H1 (cell line): ENCODE results near the gene TIMM29. TPM values are rescaled to one million over a fixed set of nuclear protein-coding genes. Genes with fewer than 3 reads are reported as not detected.

Source experiments
- ASH2L ChIP-seq: fragments of 200-600, 300-600 bp; sonication (generic); IDR thresholded peaks from one replicate; pipeline ENCODE4 v1.7.1; 2017; ENCODE audit warnings: low read length
- CHD2 ChIP-seq: IDR thresholded peaks from 2 replicates; pipeline ENCODE4 v1.6.1; 2012; ENCODE audit warnings: low read length, improper control_type of control experiment
- GABPA ChIP-seq: IDR thresholded peaks from 2 replicates; pipeline ENCODE4 v1.6.1; 2011; ENCODE audit warnings: mild to moderate bottlenecking, low read length, moderate library complexity, borderline replicate concordance; ENCODE audit not compliant: insufficient read depth
- JUN ChIP-seq: IDR thresholded peaks from 2 replicates; pipeline ENCODE4 v1.6.1; 2011; ENCODE audit warnings: low read depth, mild to moderate bottlenecking, improper control_type of control experiment, low read length
- MAX ChIP-seq: IDR thresholded peaks from 2 replicates; pipeline ENCODE4 v1.6.1; 2012; ENCODE audit warnings: inconsistent platforms
- NANOG ChIP-seq: IDR thresholded peaks from 2 replicates; pipeline ENCODE4 v1.6.1; 2011; ENCODE audit warnings: low read length, low read depth, mild to moderate bottlenecking, inconsistent platforms; ENCODE audit not compliant: insufficient read depth, poor library complexity, severe bottlenecking
- SIN3A ChIP-seq, 2 experiments: IDR thresholded peaks in 1 of 2; conservative IDR thresholded peaks in 1 of 2; 2 replicates each; pipeline ENCODE4 v1.6.1; 2011 to 2012; ENCODE audit warnings: low read length in 2 of 2, improper control_type of control experiment in 1 of 2, low read depth in 1 of 2, mild to moderate bottlenecking in 1 of 2
- TAF7 ChIP-seq: optimal IDR thresholded peaks from 2 replicates; pipeline ENCODE3; 2011; ENCODE audit warnings: low read depth, mild to moderate bottlenecking, inconsistent platforms, low read length, moderate library complexity, borderline replicate concordance
- TBP ChIP-seq: IDR thresholded peaks from 2 replicates; pipeline ENCODE4 v1.6.1; 2011; ENCODE audit warnings: low read depth, low read length, improper control_type of control experiment
- polyA plus RNA-seq, 7 experiments: library from polyadenylated mRNA; depleted of rRNA in 3 of 7; stranded (reverse) in 5 of 7; unstranded in 2 of 7; fragments of >200 nt in 5 of 7; fragments of 200-250 nt in 2 of 7; gene quantifications; 1 replicate in 5 of 7; 2 replicates in 1 of 7; 4 replicates in 1 of 7; pipeline versions ENCODE4 v1.2.1 to v1.2.3, GENCODE V29; 2011 to 2013; ENCODE audit warnings: missing spikeins in 2 of 7, mixed read lengths in 2 of 7
- total RNA-seq: library from RNA; stranded (reverse); fragmentation: NEBNext Ultra II Directional; extraction: Animal tissue kit (Norgen Biotek cat#: 25700); gene quantifications from 2 replicates; pipeline ENCODE4 v1.2.1, GENCODE V29; 2021
- TF ChIP-seq, protein P1 (sequence below): fragments of 300-600 bp; sonication (generic); IDR thresholded peaks from 2 replicates; pipeline ENCODE4 v1.7.1; 2012; ENCODE audit warnings: low read length, moderate library complexity, mild to moderate bottlenecking, inconsistent platforms; ENCODE audit not compliant: insufficient replicate concordance

Gene TIMM29
- total and polyA plus RNA-seq, 2 of the 8 experiments (the other 6 are each of a cell fraction or from before 2014, with no cell fraction given): 15.9 to 24.0 TPM

DNA sequence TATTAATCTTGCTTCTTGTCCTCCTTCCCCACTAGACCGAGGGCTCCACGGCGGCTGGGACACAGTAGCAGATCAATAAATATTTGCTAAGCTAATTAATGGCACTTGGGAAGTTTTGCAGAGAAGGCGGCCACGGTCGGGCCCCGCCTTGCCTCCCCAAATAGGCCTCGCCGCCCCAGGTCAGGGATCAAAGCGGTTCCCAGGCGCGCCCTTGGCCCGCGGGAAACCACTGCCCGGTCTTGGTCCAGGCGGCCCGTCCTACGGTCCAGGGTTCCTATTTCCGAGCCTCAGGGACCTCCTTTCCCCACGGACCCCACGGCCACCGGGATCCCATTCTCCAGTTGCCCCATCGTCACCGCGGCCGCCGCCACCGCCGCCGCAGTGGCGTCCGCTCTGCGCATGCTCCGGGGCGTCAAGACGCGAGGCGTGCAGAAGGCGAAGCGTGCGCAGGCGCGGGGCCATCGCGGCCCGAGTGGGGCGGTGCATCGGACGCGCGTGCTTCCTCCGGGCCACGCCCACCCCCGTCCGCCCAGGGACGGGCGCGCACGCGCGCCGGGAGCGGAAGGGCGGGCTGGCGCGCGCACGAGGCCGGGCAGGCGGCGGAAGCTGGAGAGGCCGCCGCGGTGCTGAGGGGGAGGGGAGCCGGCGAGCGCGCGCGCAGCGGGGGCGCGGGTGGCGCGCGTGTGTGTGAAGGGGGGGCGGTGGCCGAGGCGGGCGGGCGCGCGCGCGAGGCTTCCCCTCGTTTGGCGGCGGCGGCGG lies 31.9 kb downstream of the TIMM29 start, which contains the start of gene SMARCA4 (continued):
- TF ChIP-seq, protein P1, sequence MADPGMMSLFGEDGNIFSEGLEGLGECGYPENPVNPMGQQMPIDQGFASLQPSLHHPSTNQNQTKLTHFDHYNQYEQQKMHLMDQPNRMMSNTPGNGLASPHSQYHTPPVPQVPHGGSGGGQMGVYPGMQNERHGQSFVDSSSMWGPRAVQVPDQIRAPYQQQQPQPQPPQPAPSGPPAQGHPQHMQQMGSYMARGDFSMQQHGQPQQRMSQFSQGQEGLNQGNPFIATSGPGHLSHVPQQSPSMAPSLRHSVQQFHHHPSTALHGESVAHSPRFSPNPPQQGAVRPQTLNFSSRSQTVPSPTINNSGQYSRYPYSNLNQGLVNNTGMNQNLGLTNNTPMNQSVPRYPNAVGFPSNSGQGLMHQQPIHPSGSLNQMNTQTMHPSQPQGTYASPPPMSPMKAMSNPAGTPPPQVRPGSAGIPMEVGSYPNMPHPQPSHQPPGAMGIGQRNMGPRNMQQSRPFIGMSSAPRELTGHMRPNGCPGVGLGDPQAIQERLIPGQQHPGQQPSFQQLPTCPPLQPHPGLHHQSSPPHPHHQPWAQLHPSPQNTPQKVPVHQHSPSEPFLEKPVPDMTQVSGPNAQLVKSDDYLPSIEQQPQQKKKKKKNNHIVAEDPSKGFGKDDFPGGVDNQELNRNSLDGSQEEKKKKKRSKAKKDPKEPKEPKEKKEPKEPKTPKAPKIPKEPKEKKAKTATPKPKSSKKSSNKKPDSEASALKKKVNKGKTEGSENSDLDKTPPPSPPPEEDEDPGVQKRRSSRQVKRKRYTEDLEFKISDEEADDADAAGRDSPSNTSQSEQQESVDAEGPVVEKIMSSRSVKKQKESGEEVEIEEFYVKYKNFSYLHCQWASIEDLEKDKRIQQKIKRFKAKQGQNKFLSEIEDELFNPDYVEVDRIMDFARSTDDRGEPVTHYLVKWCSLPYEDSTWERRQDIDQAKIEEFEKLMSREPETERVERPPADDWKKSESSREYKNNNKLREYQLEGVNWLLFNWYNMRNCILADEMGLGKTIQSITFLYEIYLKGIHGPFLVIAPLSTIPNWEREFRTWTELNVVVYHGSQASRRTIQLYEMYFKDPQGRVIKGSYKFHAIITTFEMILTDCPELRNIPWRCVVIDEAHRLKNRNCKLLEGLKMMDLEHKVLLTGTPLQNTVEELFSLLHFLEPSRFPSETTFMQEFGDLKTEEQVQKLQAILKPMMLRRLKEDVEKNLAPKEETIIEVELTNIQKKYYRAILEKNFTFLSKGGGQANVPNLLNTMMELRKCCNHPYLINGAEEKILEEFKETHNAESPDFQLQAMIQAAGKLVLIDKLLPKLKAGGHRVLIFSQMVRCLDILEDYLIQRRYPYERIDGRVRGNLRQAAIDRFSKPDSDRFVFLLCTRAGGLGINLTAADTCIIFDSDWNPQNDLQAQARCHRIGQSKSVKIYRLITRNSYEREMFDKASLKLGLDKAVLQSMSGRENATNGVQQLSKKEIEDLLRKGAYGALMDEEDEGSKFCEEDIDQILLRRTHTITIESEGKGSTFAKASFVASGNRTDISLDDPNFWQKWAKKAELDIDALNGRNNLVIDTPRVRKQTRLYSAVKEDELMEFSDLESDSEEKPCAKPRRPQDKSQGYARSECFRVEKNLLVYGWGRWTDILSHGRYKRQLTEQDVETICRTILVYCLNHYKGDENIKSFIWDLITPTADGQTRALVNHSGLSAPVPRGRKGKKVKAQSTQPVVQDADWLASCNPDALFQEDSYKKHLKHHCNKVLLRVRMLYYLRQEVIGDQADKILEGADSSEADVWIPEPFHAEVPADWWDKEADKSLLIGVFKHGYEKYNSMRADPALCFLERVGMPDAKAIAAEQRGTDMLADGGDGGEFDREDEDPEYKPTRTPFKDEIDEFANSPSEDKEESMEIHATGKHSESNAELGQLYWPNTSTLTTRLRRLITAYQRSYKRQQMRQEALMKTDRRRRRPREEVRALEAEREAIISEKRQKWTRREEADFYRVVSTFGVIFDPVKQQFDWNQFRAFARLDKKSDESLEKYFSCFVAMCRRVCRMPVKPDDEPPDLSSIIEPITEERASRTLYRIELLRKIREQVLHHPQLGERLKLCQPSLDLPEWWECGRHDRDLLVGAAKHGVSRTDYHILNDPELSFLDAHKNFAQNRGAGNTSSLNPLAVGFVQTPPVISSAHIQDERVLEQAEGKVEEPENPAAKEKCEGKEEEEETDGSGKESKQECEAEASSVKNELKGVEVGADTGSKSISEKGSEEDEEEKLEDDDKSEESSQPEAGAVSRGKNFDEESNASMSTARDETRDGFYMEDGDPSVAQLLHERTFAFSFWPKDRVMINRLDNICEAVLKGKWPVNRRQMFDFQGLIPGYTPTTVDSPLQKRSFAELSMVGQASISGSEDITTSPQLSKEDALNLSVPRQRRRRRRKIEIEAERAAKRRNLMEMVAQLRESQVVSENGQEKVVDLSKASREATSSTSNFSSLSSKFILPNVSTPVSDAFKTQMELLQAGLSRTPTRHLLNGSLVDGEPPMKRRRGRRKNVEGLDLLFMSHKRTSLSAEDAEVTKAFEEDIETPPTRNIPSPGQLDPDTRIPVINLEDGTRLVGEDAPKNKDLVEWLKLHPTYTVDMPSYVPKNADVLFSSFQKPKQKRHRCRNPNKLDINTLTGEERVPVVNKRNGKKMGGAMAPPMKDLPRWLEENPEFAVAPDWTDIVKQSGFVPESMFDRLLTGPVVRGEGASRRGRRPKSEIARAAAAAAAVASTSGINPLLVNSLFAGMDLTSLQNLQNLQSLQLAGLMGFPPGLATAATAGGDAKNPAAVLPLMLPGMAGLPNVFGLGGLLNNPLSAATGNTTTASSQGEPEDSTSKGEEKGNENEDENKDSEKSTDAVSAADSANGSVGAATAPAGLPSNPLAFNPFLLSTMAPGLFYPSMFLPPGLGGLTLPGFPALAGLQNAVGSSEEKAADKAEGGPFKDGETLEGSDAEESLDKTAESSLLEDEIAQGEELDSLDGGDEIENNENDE: no peak
- TF ChIP-seq JUN: no peak
- peak; percentile 35 for TF ChIP-seq TAF7
- no peak for TF ChIP-seq CHD2
- peak; percentile 46 for TF ChIP-seq ASH2L
- TF ChIP-seq SIN3A (conservative IDR thresholded peaks at IDR 0.05 in 1 of 2, IDR thresholded peaks at IDR 0.05 in 1 of 2; ENCODE audit: low read depth in 1 of 2, low read length in 2 of 2): no peak; a peak in 1 of 4 replicates
- TF ChIP-seq MAX: peak; percentile 89
- no peak for TF ChIP-seq TBP
- peak; percentile 6 for TF ChIP-seq NANOG
- no peak for TF ChIP-seq GABPA
